Activated CD4-positive, alpha-beta T cell treated with anti-CD3 and anti-CD28 coated beads for 24 hours (primary cell): ENCODE data around the gene VN1R4.
A peak's percentile ranks its signal among the peaks of the same experiment; 100 is the strongest.
"Not testable (repeated sequence)": the region's sequence is repeated elsewhere in the genome, so short reads cannot be mapped to it uniquely, and the experiment has no call there.

Experiments used
- DNase-seq, 2 donors: peaks; one replicate each; pipeline ENCODE4 v3.0.0-alpha.2; 2020; ENCODE audit warnings: low read depth in 2 of 2

VN1R4 gene, protein sequence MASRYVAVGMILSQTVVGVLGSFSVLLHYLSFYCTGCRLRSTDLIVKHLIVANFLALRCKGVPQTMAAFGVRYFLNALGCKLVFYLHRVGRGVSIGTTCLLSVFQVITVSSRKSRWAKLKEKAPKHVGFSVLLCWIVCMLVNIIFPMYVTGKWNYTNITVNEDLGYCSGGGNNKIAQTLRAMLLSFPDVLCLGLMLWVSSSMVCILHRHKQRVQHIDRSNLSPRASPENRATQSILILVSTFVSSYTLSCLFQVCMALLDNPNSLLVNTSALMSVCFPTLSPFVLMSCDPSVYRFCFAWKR

DNA sequence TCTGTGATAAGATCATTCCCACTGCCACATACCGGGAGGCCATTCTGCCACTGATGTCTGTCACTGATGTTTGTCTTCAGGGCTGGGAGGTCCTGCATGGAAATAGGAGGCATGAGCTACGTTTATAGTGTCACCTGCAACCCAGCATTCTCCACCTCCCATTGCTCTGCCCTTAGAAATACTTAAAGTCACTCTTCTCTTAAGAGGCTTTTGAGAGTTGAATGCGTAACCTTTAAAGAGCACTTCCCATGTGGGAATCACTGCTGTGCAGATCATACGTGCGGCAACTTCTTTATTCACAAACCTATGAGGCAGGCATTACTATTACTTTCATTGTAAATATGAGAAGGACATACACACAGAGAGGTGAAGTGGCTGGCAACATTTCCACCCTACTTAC lies at the start of gene VN1R4:
Gene VN1R4, minus strand, starts transcription at position 101 of the 400 bp plus-strand sequence. Its CDS starts 58 bp downstream, at position 43.
- DNase-seq: not testable (repeated sequence)

DNA sequence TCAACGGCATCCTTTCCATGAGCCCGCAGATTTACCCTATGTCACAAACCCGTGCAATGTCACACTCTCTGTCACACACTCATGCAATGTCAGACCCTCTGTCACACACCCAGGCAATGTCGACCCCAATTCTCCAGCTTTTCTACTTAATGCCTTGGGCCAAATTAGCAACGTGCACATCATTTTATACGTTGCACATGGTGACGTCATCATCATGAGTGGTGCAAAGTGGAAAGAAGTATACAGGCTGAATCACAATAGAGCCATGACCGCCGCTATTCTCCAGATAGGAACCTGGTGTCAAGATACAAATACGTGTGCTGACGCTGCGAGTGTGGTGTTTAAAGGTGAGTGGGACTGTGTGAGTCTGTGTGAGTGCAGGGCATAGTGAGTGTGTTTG lies 44.4 kb upstream of the VN1R4 start:
- no peak for DNase-seq

DNA sequence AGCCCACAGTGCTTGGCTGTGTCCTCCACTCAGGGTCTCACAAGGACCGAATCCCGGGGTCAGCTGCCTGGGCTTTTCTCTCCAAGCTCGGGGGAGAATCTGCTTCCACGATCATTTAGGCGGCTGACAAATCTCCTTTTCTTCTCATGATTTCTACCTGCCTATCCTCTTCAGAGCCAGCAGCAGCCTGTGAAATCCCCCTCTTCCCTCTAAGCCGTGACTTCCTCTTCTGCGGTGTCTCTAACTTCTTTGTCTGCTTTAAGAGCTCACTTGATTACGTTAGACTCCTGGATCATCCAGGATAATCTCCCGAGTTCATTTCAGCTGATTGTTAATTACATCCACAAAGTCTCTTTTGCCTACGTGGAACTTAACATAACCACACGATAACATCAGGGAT lies 43.5 kb upstream of the VN1R4 start:
- no peak for DNase-seq

DNA sequence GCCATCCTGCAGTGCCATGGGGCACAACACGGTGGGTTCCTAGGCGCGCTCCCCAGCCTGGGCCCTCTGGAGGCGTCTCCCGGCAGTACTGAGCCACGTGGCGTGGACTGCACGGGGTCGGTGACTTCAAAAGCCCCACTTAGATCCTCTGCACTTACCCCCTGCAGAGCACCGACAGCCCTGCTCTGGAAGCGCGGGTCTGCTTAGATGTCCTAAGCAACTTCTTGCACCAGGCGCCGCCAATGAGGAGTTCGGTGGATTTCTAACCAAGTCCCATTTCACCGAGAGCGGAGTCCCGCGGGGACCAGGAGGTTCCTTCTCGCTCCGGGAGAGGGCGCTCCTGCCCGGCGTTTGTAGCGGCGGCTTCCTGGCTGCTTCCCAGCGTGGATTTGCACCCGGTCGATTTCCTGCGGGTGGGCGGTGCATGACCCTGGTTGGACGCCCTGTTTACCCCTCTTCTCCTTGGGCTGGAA lies 40.9 kb upstream of the VN1R4 start:
- no peak for DNase-seq

DNA sequence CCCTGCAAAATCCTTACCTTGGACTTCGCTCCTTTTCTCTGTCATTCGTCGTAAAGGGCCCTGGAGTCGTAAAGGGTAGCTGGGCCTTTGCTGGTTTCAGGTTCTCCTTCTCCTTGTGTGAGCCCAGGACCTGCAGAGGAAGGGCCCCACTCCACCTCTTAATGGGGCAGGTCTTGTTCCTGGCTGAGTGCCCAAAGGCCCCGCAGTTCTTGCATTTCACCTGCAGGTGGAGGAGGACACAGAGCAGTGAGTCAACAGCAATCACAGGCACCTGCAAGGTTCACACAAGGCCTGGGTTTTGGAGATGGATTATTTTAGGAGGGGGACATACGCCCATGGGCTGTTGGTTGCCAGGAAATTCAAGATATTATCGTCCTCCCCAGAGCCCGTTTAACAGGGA lies 33.8 kb upstream of the VN1R4 start:
- DNase-seq: not testable (repeated sequence)

DNA sequence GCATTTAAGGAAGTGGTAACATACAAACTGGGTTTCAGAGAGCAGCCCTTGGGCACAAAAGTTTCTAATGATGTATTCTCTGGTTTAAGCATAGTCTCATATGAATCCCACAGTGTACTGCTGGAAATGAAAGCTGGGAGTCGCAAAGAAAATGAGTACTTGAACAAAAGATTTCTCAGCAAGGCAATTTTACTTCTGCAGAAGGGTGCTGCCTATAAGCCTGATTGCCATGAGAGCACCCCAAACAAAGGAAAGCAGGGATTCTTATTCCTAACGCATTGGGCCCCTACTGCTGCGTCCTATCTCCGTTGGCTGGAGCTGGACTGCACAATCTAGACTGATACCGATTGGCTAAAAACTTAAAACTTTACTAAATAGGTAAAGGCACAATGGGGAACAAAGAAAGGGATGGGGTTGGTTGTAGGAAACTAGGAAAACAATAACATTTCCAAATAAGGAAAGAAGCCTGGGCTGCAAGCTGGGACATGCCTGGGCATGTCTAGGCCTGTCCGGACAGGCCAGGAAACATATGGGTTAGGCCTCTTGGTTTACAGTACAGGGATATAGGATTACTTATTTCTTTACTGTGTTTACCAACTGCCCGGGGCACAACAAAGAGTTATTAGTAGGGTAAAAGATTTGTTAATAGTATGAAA lies 27.4 kb upstream of the VN1R4 start:
- DNase-seq: no peak

DNA sequence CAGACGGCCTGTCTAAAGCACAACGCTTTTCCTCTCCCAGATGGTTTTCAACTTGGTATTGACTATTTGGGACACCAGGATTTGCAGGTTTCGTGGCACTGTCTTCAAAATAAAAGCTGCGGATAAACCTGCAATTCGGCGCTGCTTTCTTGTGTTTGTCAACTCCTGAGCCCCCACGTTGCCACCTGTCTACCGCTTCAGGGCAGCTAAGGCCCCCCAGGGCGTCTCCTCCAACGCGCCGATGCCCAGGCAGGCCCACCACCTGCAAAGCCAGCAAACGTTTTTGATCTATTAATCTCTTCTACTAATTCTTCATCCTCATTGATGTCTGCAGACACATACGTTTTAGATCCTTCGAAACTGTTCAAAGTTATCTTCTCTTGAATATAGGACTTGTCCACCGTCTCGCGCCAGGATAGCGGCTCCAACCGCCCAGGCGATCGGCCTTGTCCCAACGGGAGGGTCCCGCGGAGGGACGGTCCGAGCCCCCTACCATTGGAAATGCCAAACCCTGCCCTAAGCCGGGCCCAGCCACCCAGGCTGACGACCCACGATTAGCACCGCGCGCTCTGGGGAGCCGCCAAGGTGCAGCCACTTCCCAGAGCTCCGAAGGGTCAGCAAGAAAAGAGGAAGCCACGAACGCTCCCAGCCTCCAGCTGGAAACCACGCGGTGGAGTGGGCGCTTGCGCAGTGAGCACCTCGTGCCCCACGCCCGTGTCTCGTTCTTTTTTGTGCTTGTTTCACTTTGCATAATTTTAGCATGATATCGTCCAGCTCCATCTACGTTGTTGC lies 23.4 kb upstream of the VN1R4 start:
- no peak for DNase-seq

DNA sequence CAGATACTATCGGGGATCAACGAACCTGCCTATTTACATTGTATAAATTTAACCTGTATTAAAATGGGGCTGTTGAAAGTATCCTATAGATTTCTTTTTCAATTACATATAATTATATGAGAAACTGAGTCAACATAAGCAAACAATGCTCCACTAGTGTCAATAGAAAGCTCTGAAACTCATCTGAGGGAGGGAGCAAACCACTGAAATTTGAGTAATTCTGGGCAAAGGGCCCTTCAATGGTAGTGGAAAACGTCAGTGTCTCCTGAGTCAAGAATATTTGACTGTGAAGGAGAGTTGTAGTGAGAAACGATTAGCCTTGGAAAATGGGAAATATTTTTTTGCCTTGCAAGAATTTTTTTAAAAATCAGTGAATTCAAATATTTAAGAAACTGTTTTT lies 17.6 kb upstream of the VN1R4 start:
- DNase-seq: no peak

DNA sequence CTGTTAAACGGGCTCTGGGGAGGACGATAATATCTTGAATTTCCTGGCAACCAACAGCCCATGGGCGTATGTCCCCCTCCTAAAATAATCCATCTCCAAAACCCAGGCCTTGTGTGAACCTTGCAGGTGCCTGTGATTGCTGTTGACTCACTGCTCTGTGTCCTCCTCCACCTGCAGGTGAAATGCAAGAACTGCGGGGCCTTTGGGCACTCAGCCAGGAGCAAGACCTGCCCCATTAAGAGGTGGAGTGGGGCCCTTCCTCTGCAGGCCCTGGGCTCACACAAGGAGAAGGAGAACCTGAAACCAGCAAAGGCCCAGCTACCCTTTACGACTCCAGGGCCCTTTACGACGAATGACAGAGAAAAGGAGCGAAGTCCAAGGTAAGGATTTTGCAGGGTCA lies 14.4 kb upstream of the VN1R4 start:
- not testable (repeated sequence) for DNase-seq

DNA sequence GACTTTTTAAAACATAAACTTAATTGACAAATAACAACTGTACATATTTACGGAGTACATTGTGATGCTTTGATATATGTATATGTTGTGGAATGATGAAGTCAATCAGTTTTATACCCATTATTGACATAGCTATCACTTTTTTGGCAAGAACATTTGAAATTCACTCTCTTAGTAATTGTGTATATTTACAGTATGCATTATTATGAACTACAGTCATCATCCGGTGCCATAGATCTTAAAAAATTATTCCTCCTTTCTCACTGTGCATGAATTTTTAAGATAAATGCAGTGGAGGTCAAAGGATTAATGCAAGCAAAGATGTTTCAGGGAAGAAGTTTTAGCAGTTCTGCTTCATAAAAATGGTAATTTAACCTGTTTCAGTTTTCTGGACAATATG lies 8.0 kb upstream of the VN1R4 start:
- no peak for DNase-seq

DNA sequence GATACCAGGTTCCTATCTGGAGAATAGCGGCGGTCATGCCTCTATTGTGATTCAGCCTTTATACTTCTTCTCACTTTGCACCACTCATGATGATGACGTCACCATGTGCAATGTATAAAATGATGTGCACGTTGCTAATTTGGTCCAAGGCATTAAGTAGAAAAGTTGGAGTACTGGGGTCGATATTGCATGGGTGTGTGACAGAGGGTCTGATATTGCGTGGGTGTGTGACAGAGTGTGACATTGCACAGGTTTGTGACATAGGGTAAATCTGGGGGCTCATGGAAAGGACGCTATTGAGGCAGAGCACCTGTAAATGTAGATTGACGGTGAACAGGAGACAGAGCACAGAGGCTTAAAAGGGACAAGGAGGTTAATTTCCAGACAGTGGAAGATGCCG lies 4.5 kb upstream of the VN1R4 start:
- no peak for DNase-seq

DNA sequence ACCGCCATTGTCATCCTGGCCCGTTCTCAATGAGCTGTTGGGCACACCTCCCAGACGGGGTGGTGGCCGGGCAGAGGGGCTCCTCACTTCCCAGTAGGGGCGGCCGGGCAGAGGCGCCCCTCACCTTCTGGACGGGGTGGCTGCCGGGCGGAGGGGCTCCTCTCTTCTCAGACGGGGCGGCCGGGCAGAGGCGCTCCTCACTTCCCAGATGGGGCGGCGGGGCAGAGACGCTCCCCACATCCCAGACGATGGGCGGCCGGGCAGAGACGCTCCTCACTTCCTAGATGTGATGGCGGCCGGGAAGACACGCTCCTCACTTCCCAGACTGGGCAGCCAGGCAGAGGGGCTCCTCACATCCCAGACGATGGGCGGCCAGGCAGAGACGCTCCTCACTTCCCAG lies 2.3 kb upstream of the VN1R4 start:
- DNase-seq: not testable (repeated sequence)

DNA sequence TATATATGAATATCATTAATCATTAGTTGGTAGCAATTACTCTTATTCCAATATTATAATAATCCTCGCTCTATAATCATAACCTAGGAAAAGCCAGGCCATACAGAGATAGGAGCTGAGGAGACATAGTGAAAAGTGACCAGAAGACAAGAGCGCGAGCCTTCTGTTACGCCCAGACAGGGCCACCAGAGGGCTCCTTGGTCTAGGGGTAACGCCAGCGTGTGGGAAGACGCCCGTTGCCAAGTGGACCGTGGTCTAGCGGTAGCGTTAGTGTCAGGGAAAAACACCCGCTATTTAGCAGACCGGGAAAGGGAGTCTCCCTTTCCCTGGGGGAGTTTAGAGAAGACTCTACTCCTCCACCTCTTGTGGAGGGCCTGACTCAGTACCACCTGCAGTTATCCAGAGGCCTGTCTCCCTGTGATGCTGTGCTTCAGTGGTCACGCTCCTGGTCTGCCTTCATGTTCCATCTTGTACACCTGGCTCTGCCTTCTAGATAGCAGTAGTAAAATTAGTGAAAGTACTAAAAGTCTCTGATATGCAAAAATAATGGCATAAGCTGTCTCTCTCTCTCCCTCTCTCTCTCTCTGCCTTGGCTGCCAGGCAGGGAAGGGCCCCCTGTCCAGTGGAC lies 9.7 kb downstream of the VN1R4 start, which contains the start of gene VN1R2:
Gene VN1R2, plus strand, starts transcription at position 578 of the 628 bp plus-strand sequence. CDS start 84 bp downstream, outside the sequence.
- not testable (repeated sequence) for DNase-seq

DNA sequence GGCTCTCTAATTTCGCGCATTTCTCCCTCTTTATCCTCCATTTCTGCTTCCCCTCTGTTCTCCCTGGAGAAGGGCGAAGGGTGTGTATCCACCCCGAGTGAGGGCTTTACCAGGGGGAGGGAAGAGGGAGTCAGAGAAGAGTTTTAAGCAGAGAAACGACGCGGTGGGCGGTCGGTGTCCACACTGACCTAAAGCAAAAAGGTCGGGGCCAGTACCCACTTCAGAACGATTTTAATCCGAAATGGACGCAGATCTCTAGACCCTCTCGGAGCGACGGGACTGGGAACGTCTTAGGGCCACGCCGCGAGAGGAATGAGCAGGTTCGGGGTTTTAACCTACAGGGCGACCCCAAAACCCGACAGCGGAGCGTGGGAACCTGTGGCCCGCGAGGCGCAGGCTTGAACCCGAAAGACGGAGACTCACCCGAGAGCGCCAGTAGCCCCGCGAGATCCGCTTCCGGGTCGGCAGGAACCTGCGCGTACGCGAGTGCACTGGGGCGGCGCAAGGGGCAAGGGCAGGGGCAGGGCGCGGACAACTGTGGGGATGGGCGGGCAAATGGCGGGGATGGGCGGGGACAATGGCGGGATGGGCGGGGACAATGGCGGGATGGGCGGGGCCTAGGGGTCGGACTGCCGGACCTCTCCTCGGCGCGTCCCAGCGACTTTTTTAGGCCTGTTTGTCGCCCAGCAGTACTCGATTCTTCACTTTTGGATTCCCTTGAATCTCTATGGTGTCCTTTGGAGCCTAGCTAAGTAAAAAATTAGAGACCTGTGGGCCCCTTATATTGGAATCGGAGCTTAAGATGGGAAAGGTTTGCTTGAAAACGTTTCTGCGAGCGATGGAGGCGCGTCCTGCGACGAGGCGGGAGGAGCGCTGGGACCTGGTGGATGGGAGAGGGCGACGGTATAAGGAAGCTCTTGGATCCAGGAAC lies 12.8 kb downstream of the VN1R4 start, which contains the start of gene ZNF677:
Gene ZNF677, minus strand, starts transcription at position 463 of the 931 bp plus-strand sequence. CDS start 3,323 bp downstream, outside the sequence.
- DNase-seq: peak; percentile 64 to 69

DNA sequence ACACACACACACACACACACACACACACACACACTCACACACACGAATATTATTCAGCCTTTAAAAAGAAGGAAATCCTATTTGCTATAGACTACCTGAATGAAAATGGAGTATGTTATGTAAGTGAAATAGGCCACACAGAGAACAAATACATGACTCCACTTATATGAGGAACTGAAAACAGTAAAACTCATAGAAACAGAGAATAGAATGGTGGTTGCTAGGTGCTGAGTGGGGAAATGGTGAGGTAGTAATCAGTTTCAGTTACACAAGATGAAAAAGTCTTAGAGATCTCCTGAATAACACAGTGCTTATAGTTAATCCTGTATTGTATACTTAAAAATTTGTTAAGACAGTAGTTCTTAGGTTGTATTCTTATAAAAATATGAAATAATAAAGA lies 21.0 kb downstream of the VN1R4 start:
- no peak for DNase-seq

DNA sequence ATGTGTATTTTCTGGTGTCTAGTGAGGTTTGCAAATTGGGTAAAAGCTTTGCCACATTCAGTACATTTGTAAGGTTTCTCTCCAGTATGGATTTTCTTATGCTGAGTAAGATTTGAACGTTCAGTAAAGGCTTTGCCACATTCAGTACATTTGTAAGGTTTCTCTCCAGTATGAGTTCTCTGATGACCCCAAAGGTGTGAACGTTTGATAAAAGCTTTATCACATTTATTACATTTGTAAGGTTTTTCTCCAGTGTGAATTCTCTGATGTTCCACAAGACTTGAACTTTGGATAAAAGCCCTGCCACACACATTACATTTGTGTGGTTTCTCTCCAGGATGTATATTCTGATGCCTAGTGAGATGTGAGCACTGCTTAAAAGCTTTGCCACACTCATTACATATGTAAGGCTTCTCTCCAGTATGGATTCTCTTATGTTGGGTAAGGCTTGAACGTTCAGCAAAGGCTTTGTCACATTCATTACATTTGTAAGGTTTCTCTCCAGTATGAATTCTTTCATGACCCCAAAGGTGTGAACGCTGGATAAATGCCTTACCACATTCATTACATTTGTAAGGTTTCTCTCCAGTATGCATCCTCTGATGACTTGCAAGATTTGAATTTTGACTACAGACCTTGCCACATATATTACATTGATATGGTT lies 30.3 kb downstream of the VN1R4 start:
- no peak for DNase-seq

DNA sequence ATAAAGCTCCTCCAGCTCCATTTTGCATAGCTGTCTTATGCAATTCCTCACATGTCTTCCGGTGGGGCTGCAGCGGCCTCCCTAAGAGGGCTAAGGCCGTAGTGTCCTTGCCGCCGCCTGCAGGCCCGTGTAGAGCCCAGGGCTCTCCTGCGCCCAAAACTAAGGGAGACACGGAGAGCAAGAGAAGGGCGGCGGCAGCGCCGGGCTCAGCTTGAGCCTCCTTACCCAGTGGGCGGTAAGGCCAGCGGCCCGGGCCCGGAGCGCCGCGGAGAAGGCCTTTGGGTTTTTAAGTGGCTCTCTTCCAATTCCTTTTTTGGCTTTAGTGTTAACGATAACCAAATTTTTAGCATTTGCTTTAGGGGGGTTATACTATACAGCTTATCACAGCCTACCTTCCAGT lies 42.9 kb downstream of the VN1R4 start:
- DNase-seq: no peak

DNA sequence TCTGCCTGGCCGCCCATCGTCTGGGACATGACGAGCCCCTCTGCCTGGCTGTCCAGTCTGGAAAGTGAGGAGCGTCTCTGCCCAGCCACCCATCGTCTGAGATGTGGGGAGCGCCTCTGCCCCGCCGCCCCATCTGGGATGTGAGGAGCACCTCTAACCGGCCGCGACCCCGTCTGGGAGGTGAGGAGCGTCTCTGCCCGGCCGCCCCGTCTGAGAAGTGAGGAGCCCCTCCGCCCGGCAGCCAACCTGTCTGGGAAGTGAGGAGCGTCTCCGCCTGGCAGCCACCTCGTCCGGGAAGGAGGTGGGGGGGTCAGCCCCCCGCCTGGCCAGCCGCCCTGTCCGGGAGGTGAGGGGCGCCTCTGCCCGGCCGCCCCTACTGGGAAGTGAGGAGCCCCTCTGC lies 44.8 kb downstream of the VN1R4 start:
- not testable (repeated sequence) for DNase-seq
